ENCODE data around the gene RABEP2.
"Not testable (repeated sequence)": the region's sequence is repeated elsewhere in the genome, so short reads cannot be mapped to it uniquely, and the experiment has no call there.

Gene RABEP2

DNA sequence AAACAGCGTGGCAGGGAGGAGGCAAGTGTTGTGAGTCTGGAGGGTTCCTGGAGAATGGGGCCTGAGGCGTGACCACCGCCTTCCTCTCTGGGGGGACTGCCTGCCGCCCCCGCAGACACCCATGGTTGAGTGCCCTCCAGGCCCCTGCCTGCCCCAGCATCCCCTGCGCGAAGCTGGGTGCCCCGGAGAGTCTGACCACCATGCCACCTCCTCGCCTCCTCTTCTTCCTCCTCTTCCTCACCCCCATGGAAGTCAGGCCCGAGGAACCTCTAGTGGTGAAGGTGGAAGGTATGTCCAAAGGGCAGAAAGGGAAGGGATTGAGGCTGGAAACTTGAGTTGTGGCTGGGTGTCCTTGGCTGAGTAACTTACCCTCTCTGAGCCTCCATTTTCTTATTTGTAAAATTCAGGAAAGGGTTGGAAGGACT is 6.8 kb upstream of the RABEP2 start, which contains the start of gene CD19:
Gene CD19, plus strand, starts transcription at position 171 of the 425 bp plus-strand sequence. Its CDS starts 30 bp downstream, at position 201.
- DNase-seq = no peak

DNA sequence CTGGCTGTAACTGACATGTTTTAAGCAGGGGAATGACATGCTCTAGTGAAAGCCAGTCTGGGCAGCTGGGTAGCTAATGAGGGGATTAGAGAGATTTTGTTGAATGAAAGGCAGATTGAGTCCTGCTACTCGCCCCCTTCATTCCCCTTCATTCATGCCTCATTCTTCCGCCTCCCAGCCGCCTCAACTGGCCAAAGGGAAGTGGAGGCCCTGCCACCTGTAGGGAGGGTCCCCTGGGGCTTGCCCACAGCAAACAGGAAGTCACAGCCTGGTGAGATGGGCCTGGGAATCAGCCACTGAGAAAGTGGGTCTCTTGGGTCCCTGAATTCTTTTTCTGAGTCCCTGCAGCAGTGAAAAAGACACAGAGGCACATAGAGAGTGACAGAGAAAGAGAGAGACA is 5.6 kb upstream of the RABEP2 start:
- no peak for DNase-seq

DNA sequence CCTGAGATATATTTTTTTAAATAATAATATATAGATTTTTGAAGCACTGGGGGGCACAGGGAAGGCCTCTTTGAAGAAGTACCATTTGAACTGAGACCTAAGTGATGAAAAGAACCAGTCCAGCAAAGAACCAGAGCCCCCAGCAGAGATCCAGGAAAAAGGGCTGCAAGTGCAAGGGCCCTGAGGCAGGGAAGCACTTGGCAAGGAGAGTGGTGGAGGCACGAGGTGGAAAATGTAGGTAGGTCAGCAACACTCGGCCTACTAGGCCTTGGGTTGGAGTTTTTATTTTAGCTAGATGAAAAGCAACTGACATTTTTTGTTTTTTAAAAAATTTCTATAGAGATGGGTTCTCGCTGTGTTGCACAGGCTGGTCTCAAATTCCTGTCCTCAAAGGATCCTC is 5.2 kb upstream of the RABEP2 start:
- no peak for DNase-seq

DNA sequence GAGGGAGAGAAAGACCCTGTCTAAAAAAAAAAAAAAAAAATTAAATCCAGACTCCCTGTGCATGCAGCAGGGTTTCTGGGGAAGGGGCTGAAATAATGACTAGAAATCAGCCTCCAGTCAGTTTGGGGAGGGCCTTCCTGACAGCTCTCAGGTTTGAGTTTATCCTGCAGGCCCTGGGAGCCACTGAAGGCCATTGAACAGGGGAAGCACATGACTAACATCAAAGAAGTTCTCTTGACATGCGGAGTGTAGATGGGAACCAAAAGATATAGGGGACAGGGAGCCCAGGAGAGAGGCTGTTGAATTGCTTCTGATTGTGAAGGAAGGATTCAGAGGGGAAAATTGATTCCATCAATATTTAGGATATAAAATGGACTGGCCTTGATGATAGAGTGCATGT is 2.8 kb upstream of the RABEP2 start:
- DNase-seq = no peak

DNA sequence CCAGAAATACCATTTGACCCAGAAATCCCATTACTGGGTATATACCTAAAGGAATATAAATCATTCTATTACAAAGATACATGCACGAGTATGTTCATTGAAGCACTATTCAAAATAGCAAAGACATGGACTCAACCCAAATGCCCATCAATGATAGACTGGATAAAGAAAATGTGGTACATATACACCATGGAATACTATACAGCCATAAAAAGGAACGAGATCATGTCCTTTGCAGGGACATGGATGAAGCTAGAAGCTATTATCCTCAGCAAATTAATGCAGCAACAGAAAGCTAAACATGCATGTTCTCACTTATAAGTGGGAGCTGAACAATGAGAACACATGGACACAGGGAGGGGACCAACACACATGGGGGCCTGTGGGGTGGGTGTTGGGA is 1.2 kb upstream of the RABEP2 start:
- DNase-seq = not testable (repeated sequence)

DNA sequence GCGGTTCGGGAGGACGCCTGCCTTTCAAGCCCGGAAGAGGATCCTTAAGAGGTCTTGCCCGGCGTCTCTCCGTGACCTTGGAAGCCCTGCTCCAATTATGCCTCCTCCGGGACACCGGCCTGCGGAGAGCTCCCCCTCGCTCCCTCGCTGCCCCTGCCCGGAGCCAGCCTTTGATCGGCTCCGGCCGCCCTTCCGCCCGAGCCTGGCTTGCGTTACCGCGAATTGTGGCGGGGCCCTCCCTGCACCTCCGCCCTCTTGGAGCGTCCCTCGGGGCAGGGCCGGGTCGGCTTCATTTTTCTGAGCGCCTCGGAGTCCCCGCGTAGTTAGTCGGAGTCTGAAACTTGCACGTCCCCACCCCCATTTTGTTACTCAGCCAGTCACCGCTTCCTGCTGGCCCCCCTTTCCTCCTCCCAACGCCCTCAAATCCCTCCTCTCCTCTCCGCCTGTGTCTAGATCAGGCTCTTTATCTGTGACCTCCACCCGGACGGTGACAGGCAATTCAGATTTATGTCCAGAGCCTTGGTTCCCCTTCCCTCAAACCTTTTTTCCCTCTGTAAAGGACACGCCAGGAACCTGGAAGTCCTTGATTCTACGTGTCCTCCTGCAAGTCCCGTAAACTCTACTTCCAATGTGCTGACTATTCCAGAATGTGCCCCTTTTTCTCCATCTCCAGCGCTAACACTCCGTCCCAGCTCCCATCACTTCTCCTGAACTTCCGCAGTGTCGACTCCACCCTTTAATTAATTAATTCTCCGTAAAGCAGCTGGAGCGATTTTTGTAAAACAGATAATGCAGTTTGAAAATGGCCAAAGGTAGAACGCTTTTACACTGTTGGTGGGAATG is 569 bp upstream of the RABEP2 start:
- peak; percentile 94 for DNase-seq

DNA sequence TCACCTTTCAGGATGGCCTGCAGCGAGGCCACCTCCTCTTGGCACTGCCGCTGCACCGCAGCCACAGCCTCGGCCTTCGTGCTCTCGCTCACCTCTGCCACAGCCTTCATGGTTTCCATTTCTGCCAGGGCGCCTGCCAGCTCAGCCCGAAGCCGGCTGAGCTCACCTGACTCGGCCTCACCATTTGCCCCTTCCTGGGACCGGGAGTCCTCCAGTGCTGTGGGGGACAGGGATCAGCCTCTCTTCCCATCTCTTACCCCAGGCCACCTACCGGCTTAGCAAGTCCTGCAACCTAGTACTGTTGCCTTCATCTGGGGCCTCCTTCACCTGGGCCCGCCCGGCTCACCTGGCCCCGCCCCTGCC is 658 bp downstream of the RABEP2 start:
- DNase-seq = no peak

DNA sequence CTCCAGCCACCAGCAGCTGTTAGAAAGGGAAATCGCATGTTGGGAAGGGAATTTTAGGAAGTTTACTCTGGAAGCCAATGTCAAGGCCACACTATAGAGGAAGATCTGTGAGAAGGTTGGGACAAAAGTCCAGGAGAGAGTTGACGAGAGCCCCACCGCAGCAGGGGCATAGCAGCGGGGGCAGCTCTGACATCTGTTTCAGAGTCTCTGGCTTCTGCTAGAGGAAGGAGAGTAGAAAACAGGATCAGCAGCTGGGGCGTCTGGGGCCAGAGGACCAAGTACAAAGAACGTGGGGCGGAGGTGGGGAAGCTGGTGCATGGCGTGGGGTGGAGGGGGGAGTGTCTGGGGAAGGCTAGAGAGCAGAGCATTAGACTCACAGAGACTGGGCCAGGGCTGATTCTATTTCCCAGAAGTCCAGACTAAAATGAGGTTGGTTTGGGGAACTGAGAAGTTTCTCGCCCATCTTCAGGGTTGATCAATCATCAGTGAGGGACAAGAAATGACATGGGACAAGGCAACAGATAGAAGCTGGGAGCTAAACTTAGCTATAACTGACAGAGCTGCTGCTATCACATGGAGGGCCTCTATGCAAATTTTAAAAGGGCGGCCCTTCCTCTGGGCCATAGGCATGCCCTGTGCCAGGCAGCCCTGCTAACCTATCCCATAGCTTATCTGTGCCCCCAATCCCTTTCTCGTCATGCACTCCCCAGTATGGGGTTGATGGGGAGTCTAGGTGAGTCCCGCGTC is 1.2 kb downstream of the RABEP2 start:
- DNase-seq = no peak

DNA sequence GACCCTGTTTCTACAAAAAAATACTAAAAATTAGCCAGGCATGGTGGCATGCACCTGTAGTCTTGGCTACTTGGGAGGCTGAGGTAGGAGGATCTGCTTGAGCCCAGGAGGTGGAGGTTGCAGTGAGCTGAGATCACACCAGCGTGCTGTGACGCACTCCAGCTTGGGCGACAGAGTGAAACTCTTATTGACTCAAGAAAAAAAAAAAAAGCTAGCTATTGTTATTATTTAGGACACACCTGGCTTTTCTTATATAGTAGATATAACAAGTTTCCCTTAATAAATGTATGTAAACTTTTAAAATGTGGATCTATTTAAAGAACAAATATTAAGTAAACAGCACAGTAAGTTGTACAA is 1.8 kb downstream of the RABEP2 start:
- DNase-seq = no peak

DNA sequence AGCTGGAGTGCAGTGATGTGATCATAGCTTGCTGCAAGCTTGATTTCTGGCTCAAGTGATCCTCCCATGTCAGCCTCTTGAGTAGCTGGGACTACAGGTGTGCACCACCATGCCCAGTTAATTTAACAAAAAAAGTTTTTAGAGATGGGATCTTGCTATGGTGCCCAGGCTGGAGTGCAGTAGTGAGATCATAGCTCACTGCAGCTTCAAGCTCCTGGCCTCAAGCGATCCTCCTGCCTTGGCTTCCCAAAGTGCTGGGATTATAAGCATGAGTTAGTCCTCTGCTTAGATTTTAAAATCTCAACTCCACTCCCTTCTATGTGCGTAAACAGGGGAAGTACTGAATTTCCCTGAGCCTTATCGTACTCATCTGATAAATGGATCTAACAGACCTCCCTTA is 6.3 kb downstream of the RABEP2 start:
- no peak for DNase-seq

DNA sequence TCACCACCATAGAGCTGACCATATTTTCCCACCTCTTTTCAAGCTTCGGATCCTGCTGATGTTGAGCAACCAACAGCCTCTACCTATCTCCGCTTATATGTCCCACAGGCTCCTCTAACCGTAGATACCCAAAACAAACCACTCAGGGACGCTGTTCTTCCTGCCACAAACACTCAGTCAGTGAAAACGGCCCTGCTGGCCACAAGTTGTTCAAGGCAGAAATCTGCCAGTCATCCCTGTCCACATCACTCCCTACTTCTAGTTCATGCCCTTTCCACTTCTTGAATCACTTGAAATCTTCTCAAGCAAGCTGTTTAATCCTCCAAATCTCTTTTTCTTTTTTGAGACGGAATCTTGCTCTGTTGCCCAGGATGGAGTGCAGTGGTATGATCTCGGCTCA is 7.9 kb downstream of the RABEP2 start:
- DNase-seq = no peak

DNA sequence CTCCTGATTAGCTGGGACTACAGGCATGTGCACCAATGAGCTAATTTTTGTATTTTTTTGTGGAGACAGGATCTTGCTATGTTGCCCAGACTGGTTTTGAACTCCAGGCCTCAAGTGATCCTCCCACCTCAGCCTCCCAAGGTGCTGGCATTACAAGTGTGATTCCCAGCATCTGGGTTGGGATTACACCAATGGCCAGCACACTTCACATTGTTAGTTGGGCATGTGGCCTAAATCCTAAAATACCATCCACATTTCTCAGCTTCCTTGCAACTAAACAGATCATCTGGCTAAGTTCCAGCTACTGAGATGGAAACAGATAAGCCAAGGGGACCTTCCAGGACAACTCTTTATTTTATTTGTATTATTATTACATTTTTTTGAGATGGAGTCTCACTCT is 9.9 kb downstream of the RABEP2 start:
- no peak for DNase-seq

DNA sequence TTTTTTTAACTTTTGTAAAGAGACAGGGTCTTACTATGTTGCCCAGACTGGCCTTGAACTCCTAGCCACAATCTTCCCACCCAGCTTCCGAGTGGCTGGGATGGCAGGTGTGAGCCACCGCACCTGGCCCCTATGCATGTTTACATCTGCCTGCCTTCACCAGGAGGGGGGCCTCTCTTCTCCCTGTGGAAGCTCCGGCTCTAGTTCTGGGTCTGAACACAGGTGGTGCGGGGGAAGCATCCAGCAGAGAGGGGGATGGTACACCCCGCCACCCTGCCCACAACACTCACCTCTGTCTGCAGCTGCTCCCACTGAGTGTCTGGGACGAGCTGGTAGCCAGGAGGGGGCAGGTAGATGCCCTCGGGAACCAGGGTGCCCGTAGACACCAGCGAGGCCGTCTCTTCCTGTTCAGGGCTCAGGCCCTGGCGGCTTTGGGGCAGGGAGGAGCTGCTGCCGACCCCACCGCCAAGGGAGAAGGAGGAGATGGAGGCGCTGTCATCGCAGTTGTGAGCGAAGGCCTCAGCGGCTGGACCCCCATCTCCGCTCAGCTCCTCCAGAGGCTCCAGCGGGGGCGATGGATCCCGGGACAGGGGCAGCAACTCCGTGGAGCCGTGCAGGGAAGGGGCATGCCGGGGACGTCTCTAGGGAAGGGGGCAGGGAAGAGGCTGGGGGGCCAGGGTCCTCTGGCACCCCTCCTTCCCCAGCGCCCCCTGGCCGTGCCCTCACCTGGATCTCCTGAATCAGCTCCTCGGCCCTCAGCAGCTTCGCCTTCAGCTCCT is 10.9 kb downstream of the RABEP2 start:
- no peak for DNase-seq

DNA sequence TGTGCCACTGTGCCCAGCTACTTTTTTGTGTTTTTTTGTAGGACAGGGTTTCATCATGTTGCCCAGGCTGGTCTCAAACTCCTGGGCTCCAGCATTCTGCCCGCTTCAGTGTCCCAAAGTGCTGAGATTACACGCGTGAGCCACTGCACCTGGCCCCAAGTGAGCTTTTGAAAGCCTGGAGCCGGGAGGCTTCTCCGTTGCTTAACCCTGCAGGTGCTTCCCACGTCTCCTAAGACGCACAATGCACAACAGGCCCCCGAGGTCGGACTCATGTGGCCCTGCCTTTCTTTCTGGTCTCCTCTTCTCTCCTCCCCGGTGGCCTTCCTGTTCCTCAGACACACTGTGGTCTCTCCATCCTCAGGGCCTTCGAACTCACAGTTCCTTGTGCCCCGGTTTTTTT is 12.5 kb downstream of the RABEP2 start:
- no peak for DNase-seq

DNA sequence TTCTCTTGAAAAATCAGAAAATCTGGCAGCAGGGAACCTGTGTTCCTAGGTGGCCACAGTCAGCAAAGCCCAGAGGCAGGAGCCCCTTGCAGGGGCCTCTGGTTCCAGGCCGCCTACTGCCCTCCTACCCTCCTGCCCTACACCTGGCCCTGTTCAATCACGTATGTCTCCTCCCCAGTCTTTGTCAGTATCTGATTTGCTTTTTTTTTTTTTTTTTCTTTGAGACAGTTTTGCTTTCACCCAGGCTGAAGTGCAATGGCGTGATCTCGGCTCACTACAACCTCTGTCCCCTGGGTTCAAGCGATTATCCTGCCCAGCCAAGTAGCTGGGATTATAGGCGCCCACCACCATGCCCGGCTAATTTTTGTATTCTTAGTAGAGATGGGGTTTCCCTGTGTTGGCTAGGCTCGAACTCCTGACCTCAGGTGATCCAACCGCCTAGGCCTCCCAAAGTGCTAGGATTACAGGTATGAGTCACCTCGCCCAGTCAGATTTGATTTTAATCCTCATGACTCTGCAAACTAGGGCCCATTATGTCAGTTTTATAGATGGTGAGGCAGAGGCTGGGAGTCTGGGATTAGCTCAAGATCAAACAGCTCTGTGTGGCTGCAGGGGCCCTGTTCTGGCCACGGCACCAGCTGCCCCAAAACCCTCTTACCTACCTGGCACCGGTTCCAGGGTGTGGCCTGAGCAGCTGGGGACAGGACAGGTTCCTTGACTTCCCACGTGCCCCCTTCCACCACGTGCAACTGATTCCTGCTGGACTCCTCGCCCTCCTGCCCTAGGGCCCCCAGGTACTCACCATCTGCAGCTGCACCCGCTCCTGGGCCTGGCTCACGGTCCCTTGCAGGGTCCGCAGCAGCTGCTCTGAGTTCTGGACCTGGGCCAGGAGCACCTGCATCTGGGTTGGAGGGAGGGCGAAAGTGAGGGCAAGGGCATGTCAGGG is 14.7 kb downstream of the RABEP2 start:
- DNase-seq = no peak

DNA sequence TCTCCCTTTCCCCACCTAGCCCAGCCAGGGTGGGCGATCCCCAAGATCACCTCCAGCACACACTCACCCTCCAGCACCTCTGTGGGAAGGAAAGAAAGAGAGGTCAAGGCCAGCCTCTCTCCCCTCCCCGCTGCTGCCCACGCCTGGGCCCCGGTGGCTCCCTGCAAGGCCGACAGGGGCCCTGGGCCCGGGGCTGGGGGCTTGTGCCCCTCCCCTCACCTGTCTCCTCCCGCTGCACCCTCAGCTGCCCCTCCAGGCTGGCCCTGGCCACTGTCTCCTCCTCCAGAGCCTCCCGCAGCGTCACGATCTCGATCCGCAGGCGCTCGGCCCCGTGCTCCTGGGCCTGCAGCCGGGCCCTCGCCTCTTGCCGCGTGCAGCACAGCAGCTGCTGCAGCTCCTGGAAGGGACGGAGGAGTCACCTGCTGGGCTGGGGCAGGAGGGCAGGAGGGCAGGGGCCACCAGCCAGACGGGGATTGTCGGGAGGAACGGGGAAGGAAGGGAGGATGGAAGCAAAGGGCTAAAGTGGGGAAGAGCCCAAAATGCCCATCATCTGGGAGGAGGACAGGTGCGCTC is 19.2 kb downstream of the RABEP2 start:
- no peak for DNase-seq

DNA sequence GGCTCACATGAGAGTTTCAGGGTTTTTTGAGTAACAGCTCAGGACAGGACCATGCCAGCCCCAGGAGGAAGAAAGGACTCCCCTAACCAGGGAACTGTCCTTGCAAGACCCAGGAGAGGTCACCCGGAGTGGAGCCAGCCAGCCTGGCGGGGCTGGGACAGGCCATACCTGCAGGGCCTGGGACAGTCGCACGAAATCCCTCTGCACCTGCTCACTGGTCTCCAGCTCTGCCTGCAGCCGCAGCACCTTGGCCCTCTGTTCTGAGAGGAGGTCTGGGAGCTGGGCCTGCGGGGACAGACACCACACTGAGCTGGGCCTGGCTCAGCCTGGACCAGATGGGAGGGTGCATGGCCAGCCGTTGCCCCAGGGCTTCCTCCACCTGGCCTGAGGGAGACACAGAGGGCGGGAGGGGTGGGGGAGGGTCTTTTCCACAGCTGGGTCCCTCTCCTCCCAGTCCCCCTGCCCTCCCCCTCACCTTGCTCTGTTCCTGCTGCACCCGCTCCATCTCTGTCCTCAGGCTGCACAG is 19.7 kb downstream of the RABEP2 start:
- no peak for DNase-seq

DNA sequence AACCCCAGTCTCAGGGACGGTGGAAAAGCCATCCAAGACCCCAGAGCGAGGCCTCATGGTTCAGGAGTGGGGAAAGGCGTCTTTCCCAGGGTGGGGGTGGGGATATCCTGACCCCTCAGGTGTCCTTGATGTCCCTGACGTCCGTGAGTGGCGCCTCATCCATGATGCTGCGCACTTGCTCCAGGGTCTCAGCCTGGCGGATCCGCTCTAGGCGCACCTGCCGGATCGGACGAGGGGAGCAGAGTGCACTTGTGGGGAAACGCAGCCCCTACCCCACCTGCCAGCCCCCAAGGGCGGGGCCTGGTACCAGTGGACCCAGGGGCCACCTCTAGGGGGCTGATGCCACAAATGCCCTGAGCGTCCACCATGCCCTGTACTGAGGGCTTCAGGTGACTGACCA is 20.2 kb downstream of the RABEP2 start:
- DNase-seq = no peak

DNA sequence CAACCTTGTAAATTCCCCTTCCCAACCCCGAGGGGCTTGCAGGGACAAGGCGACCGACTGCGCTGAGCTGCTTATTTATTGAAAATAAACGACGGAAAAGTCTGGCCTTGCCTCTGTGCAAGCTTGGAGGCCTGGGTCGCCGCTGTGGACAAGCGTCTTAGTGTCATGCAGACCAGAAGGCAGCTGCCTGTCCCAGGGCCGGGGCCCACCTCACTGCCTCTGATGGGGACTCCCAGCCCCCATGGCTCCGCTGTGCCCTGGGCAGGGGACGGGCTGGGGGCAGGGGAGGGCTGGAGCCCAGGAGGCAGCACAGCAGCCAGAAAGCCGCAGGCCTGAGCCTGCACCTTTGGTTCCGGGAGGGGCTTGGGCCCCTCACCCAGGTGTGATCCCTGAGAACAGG is 20.7 kb downstream of the RABEP2 start:
- no peak for DNase-seq

DNA sequence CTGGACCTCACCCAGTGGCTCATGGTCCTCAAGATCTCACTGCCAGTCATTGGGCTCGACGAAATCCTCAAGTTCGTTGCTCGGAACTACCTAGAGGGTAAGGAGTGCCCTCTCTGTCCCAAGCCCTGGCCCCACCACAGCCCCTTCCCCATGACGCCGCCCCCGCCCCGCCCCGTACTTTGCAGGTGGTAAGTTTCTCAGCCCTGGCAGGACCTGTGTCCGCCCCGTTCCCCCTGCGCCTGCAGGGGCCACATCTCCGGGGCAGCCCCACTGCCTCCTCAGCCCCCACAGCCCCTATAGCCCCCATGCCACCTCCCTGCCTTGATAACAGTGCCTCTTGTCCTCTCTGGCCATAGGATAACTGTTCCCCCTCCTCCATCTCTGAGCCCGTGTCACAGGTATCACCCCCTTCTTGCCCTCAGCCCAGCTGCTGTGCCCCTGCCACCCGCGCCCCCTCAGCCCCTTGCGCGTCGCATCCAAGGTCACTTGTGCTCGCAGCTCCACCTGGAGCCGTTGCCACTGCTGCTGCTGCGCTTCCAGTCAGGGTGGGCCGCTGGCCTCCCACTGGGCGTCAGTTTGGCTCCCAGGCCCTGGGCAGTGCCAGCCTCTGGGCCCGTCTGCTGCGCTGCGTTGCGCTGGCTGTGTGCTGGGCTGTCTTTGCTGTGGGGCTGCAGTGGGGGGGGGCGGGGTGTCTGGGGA is 21.5 kb downstream of the RABEP2 start:
- DNase-seq = no peak

DNA sequence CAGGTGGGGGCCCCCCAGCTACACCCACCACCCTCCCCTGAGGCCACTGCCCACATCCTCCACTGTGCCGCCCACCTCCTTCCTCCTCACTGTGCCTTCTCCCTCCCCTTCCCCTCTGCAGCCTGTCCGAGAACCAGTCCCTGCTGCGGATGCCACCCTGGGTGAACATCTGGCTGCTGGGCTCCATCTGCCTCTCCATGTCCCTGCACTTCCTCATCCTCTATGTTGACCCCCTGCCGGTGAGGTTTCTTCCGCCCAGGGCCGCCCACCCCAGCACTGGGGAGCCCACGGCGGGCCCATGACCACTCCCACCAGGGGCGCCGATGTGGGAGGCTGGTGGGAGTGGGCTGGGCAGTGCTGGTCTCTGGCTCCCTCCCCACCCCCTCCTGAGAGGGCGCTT is 22.1 kb downstream of the RABEP2 start:
- no peak for DNase-seq
